GM19372 (cell line): ENCODE measurements around the gene HOXB1.
"Not testable (repeated sequence)": the region's sequence is repeated elsewhere in the genome, so short reads cannot be mapped to it uniquely, and the experiment has no call there.

Source experiments
- ATAC-seq: cut with Tn5 transposase; IDR thresholded peaks from one replicate; pipeline ENCODE4 v1.9.1; 2021; ENCODE audit warnings: mild to moderate bottlenecking, low read depth, moderate library complexity; ENCODE audit not compliant: unreplicated experiment

Gene HOXB1

DNA sequence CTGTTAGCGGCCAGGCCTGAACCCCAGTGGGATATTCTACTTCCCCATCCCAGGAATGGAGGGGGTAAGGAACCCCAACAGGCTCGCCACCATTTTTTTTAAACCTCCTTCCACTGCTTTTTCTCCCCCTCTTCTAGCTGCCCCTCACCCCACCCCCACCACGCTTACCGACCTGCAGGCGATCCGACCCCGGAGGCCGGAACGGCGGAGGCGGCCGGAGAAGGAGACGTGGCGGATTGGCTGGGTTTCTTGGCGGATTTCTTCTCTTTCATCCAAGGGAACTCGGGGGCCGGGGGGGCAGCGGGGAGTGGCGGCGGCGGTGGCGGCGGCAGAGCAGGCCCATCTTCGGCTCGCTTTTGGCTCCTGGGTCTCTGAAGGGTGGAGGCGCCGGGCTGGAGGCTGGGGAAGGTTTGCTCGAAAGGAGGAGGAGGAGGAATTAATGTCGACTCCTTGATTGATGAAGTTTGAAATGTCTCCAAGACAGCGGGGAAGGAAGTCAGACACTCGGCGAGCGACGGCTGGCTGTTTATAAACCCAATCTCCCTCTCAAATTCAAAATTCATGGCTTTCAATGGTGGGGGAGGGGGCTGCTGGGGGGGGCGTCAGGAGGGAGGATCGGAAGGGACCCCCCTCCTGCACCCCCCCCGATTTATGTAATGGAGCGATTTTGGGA, 13.7 kb upstream of the HOXB1 start:
- ATAC-seq, result no peak

DNA sequence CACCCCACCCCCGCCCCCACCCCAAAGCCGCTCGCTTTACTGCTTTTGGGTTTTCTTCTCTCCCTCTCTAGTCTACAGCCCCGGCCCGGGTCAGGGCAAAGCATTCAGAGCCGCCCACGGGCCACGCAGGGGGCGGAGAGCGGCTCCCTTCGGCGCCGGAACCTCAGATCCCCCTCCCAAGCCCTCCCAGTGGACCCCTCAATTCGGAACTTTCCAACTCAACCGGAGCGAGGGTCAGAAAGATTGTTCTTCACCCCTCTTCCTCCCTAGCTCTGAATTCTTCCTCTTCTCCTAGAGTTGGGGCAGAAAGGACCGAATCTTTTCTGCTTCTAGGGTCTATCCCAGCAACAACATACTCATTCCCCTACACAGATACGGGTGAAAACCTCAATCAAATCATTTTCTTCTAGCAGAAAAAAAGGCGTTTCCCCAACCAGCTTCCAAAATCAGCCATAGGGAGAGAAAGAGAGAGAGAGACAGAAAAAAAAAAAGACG, 13.1 kb upstream of the HOXB1 start:
- no peak for ATAC-seq

DNA sequence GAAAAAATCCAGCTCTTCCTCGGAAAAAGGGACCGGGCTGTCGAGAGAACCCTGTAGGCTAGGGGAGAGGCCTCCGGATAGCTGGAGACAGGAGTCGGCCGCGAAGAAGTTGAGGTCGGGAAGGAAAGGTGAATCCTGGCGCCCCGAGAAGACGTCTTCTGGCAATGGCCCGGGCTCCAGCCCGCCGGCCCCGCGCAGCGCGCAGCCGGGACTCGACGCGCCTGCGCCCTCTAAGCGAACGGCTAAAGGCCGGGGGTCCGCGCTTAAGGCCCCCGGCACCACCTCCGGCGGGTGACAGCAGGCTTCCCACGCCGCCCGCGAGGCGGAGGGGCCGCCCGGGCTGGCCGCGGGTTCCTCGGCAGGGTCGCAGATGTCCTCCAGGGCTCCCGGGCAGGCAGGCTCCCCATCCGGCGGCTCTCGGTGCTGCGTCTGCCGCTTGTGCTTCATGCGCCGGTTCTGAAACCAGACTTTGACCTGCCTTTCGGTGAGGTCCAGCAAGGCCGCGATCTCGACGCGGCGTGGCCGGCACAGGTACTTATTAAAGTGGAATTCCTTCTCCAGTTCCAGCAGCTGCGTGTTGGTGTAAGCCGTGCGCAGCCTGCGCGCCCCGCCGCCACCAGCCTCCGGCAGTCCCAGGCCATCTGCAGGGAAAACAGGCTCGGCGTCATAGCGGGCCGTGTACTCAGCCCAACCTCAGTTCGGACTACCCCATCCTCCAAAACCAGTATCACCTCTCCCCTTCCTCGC, 12.5 kb upstream of the HOXB1 start:
- ATAC-seq, result no peak

DNA sequence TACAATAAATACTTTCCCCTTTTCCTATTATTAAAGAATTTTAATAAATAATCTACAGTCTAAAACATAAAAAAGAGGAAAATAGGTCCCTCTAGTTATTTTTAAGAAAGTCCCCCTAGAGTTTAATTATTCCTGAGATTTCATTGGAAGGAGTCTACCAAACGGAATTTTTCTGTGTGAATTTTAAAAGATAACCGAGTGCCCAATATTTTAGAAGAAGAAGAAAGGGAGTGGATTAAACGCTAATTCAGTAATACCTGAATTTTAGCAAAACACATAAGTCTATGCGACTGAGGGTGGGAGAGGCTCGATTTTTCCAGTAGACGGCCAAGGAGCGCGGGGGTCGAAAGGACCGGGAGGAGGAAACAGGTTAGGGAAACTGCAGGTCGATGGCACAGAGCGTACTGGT, 11.9 kb upstream of the HOXB1 start:
- ATAC-seq, result no peak

DNA sequence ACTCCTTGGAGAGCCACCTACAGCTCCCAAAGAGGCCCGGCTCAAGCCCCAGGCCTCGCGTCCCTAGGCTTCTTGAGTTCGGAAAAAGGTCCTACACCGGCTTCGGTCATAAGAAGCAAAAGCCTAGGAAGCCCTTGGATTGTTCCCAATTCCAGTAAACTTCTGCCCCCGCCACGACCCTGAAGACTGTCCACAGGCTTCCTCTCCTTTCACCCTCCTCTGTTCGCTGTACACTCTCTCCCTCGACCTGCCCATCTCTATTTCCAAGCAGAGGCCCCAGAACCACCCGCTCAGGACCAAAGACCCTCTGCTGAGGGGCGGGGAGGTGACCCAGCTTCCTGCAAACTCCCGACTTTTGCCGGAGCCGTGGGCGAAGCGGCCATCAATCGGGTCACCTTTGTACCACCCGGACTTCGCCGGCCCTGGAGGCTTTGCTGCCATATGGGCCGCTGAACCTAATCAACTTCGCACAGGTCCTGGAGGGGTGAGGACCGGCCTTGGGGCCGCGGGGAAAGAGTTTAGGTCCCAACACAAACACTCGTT, 11.4 kb upstream of the HOXB1 start:
- ATAC-seq, result no peak

DNA sequence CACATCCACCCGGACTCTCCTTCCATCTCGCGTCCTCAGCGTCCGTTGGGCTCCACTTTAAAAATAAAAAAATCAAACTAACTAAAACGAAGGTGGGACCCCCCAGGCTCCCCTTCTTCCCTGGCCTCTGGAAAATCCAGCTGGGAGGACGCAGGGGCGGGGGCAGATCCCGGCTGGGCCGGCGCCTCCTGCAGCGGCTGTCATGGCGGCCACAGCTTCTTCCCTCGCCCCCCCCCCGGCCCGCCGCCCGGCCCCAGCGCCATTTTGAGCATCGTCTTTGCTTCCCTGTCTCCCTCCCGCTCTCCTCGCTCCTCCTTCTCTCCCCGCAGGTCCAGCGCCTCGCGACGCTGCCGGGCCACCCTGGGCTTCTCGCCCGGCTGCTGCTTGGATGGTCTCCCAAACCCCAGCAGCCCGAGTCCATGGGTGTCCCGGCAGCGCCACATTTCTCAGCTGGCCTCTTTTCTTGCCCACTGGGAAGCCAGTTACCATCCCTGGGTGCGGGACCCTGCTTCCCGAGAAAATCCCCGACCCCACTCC, 10.8 kb upstream of the HOXB1 start:
- ATAC-seq, result no peak

DNA sequence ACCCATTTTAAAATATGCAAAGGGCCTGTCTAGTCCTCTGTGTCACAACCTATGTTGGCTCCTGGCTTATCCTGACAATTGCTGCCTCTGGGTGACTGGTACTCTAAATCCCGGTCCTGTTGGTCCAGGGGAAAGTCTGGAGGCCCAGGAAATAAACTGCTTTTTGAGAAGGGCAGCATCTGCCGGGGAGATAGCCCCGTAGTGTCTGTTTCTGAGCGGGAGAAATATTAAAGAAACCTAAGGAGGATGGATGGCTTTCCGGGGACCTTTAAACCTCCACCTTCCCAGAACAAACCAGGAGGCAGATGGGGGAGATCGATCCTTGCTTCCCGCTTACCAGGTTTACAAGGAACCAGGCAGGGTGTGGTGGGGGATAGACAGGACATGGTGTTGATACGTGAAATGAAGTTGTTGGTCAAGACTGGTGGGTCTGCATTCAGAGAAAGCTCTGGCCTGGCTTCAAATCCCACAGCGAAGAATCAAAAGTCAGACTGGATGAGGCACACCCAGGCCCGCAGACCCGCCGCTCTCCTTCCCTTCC, 10.3 kb upstream of the HOXB1 start:
- ATAC-seq, result no peak

DNA sequence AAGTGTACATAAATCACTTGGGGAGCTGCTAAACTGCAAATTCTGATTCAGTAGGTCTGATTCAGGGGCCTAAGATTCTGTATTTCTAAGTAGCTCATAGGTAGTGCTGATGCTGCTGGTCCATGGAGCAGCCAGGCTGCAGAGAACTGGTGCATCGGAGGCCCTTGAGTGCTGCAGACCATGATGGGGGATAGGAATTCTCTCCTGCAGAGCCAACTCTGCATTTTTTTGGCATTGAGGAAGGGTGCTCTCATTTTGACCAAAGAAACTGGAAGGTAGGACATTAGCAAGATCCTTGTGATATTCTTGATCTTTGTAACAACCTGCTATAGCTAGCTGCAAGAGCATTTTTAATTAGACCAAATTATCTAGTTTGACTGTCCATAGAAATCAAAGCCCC, 9.4 kb upstream of the HOXB1 start:
- ATAC-seq, result no peak

DNA sequence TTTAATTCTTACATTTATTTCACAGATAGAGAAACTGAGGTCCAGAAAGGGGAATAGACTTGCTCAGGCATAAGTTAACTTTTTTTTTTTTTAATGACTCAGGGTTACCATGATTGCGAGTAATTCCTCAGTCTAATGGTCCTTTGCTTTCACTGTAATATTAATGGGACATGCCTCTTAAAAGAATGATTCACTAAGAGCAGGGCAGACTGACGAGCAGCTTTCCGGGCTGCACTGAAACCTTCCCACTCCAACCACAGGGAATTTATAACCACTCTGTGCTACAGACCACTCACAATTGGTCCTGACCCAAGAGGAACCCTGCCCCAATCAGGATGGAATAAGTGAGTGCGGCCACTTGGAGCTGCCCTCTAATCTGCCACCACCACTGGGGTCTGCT, 8.4 kb upstream of the HOXB1 start:
- ATAC-seq, result no peak

DNA sequence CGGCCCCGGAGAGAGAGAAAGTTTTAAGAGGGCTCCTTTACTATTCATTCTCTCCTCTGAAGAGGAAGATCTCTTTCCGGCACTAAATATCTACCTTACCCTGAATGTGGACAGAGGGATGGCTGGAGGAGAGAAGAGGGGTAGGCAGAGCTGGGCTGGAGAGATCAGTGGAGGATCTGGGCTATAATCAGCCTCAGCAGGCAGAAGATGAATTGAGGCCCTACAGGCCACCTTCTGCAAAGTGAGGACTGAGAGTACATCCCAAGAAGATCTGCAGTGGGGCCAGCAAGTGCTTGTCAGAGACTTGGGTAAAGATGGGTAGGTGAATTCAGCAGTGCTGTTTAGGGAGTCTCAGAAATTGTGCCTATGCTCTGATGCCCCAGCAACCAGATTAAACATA, 6.5 kb upstream of the HOXB1 start:
- no peak for ATAC-seq

DNA sequence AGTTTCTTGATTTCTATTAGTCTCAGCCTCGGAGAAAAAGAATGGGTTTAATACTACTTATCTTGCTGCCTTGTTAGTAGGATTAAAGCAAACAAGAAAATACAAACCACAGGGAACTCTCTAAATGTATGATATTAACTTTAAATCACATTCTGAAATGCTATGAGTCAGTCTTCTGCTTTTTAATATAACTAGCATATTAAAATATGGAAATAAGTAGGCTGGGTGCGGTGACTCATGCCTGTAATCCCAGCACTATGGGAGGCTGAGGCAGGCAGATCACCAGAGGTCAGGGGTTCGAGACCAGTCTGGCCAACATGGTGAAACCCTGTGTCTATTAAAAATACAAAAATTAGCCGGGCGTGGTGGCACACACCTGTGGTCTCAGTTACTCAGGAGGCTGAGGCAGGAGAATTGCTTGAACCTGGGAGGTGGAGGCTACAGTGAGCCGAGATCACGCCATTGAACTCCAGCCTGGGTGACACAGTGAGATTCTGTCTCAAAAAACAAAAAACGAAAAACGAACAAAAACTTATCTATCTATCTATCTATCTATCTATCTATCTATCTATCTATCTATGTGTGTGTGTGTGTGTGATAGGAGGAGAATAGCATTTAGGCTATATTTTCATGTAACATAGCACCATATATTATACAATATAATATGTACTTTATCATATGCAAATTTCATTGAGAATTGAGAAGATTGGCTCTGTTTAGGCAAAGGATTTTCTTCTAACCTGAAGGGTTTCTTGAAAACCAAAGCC, 5.2 kb upstream of the HOXB1 start:
- not testable (repeated sequence) for ATAC-seq

DNA sequence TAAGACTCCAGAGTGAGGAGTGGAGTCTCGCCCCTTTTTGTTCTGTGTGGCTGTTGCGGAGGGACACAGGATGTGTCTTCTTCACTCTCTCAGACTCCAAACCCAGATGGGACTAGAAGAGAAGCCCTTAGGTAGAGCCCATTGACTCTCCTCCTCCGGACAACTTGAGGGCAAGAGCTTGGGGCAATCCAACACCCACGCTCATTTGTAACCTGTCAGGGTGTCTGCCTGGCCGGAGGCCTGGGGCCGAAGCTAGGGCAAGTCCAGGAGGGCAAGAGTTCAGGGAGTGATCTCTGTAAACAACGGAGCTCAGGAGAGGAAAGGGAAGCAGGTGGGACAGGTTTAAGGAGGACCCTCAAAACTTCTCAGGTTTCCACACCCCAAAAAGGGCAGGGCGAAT, 1.4 kb upstream of the HOXB1 start:
- ATAC-seq, result no peak

DNA sequence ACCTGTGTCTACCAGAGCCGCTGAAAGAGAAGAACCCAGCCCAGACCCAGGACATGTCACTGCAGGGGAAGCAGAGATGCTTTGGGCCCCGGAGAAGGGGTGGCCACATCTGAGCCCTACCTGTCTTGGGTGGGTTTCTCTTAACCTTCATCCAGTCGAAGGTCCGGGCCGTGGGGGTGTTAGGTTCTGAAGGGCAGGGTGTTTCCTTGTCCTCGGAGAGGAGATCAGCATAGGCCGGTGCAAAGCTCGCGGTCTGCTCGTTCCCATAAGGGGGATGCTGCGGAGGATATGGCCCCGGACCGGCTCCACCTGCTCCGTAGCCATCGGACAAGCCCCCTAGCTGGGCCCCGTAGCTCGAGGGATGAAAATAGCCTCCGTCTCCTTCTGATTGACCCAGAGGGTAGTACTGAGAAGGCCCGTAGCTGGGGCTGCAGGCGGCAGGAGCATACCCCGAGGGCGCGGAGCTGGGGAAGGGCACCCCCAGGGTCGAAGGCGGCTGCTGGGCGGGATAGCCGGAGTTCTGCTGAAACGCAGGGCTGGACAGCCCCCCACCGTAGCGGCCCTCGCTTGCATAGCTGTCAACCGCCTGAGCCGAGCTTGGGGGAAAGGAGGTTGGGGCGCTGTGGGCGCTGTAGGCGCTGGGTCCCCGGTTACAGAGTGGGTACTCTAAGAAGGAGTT, 464 bp downstream of the HOXB1 start:
- ATAC-seq, result no peak

DNA sequence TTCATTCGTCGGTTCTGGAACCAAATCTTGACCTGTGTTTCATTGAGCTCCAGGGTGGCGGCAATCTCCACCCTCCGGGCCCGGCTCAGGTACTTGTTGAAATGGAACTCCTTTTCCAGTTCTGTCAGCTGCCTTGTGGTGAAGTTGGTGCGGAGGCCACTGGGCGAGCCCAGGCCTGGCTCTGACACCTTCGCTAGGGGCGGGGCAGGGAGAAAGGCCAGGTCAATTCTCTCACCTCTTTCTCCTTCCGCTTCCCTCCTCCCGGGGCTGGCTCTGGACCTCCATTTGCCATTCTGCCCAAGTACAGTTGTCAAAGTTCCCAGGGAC, 1.2 kb downstream of the HOXB1 start:
- no peak for ATAC-seq

DNA sequence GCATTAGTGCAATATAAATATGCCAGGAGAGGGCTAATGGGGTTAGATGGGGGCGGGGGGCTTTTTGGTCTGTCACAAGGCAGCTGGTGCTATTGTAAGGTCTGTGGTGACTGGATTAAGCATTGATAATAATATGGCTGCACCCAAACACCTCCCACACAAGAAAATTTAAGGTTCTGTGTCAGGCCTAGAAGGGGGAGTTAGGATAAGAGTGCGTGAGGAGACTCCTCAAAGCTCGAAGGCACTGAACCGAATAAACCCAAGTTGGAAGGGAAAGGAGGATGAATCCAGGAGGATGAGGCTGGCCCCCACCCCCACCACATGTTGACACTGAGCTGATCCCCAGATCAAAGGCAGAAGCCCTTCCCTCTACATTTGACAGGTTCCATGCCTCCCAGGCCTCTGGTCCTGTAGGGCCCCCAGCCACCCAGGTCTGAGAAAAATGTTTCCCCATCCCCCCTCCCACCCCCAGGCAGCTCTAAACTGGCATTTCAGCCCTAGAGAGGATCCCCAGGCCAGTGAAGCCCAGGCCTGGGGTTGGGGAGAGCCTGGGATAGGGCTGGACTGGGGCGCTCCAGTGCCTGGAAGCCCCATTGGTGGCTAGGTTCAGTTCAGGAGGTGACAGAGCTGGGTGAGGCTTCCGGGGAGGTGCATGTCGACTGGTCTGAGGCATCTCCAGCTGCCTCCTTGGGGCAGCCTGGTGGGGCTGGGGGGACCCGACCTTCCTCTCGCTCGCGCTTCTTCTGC, 1.7 kb downstream of the HOXB1 start:
- no peak for ATAC-seq

DNA sequence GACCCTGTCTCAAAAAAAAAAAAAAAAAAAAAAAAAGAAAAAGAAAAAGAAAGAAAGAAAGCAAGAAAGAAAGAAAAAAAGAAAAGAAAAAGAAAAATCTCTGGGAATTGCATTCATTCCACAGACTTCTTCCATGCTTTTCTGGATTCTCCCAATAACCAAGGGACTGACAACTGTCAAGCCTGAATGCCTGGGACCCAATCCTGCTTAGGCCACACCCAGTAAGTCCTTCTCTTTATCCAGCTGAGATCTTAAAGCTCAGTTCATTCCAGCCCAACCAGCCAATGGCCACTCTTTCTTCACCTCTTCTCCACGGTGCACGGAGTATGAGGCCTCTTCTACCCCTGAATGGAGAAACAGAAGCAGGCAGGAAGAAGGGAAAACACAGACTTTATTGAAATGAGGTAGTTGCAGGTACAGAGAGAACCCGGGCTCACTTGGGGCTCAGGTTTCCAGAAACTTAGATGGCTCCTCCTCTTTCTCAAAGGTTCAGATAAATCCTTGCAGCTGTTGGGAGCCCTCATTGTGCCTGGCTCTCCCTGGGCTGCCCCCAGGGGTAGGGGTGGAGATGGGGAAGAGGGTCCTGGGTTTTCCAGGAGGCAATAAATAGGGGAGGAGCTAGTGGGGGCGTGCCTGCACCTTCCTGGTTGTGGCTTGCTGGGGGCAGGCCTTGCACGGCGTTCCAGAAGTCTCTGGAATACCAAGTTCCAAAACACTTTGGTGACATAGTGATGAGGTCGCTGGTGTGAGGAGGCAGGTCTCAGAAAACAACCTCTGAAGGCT, 2.5 kb downstream of the HOXB1 start:
- ATAC-seq, result no peak

DNA sequence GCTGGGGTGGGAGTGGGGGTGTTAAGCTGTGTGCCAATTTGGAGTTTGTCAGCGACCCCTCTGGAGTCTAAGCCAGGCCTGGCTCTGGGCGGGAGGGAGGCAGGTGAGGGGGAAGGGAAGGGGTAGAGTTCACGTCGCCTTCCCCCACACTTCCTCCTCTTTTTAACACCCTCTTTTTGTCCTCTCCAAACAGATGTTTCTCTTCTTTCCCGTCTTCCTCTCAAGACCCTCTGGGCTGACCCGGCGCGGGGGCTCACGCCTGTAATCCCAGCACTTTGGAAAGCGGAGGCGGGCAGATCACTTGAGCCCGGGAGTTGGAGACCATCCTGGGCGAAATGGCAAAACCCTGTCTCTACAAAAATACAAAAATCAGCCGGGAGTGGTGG, 3.3 kb downstream of the HOXB1 start:
- no peak for ATAC-seq

DNA sequence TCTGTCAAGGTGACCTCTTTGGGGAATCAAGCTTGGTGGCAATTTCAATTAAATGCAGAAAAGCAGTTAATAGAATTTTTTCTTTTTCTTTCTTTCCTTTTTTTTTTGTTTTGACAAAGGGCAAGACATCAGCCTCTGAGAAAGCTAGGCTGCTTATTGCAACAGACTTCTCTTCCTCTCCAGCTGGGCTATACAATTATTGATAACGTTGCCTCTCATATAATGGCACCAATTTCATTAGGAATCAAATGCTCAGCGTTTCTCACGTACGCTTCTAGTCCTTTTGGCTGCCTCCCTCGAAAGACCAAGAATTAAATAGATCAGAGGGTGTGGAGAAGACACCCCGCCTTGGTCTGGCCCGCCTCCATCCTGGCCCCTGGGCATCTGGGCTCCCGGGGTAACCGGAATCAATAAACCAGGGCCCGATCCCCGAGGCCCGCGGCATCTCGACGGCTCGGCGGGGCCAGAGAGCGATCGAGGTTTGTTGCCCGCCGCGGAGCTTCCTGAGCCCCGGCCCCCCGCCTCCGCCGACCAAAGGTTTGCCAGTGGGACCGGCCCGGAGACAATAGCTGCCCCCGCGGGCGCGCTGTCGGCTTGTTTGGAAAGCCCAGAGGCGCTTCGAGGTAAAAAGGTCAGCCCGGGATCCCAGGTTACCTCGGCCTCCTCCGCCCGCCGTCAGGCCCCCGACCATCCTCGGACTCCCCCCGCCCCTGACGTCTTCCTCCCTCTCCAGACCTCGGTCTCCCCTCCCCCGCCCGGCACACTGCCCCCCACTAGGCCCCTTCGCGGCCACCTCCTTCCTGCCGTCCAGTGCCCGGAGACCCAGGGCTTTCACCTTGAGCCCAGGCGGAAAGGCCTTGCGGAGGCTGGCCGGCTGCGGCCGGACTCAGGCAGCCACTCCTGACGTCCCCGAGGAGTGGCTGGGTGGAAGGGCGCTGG, 3.9 kb downstream of the HOXB1 start:
- no peak for ATAC-seq
